Smooth muscle cell (in vitro differentiated cells): ENCODE results near the gene SUN1. TPM values are rescaled to one million over a fixed set of nuclear protein-coding genes. Genes with fewer than 3 reads are reported as not detected.

Experiments used
- DNase-seq: peaks from one replicate; lab custom pipeline; 2025; ENCODE audit not compliant: unreplicated experiment; lab: John Stamatoyannopoulos, UW
- H2AFZ ChIP-seq: fragments of 200-600 bp; sonication (generic); 2 replicates; pipeline ENCODE4 v1.6.0; 2016; ENCODE audit warnings: antibody characterized with exemption, low read depth, mild to moderate bottlenecking
- H3F3A ChIP-seq: fragments of 200-600 bp; sonication (generic); 2 replicates; pipeline ENCODE4 v1.6.0; 2017; ENCODE audit warnings: antibody characterized with exemption, low read depth
- H3K27ac ChIP-seq: fragments of 200-600 bp; sonication (generic); 2 replicates; pipeline ENCODE4 v1.5.1; 2016; ENCODE audit warnings: low read depth, mild to moderate bottlenecking
- H3K27me3 ChIP-seq: fragments of 200-600 bp; sonication (generic); 2 replicates; pipeline ENCODE4 v1.6.1; 2016; ENCODE audit warnings: low read depth, mild to moderate bottlenecking
- H3K36me3 ChIP-seq: fragments of 200-600 bp; sonication (generic); 2 replicates; pipeline ENCODE4 v1.5.1; 2016; ENCODE audit warnings: low read depth
- H3K4me1 ChIP-seq: fragments of 200-600 bp; sonication (generic); 2 replicates; pipeline ENCODE4 v1.5.1; 2016; ENCODE audit warnings: low read depth
- H3K4me2 ChIP-seq: fragments of 200-600 bp; sonication (generic); 2 replicates; pipeline ENCODE4 v1.6.0; 2016; ENCODE audit warnings: mild to moderate bottlenecking
- H3K4me3 ChIP-seq: fragments of 200-600 bp; sonication (generic); 2 replicates; pipeline ENCODE4 v1.5.1; 2016; ENCODE audit warnings: mild to moderate bottlenecking
- H3K79me2 ChIP-seq: fragments of 200-600 bp; sonication (generic); 2 replicates; pipeline ENCODE4 v1.6.0; 2016; ENCODE audit warnings: low read depth, mild to moderate bottlenecking
- H3K9ac ChIP-seq: fragments of 200-600 bp; sonication (generic); 2 replicates; pipeline ENCODE4 v1.6.0; 2016; ENCODE audit warnings: low read depth
- H3K9me3 ChIP-seq: fragments of 200-600 bp; sonication (generic); replicated peaks from 2 replicates; pipeline ENCODE4 v1.5.1; 2016; ENCODE audit warnings: low read depth
- H4K20me1 ChIP-seq: fragments of 200-600 bp; sonication (generic); 2 replicates; pipeline ENCODE4 v1.6.0; 2016; ENCODE audit warnings: low read depth
- CTCF ChIP-seq: fragments of 200-600 bp; sonication (generic); IDR thresholded peaks from 2 replicates; pipeline ENCODE4 v1.5.1; 2017; ENCODE audit warnings: borderline replicate concordance, mild to moderate bottlenecking, antibody characterized with exemption; ENCODE audit not compliant: insufficient read depth, poor library complexity, severe bottlenecking
- WGBS: methylation state at CpG from one replicate; pipeline ENCODE4 v1.1.7; 2016; ENCODE audit warnings: low lambda C conversion rate; 5-methylcytosine and 5-hydroxymethylcytosine counted together
- polyA plus RNA-seq: library from polyadenylated mRNA; unstranded; fragments of >200 nt; fragmentation: Nextera tagmentation; extraction: Ambion mirVana; gene quantifications from 2 replicates; pipeline ENCODE4 v1.2.1, GENCODE V29; 2016
- total RNA-seq: library from RNA; depleted of rRNA; stranded (reverse); fragments of >200 nt; gene quantifications from 2 replicates; pipeline ENCODE4 v1.2.3, GENCODE V29; 2014

SUN1 gene
- total and polyA plus RNA-seq, 2 experiments from 2014 or later, result 50.7 to 90.3 TPM

- H3K4me2 ChIP-seq, result peak overlapping the region; percentile 95
- H3K4me3 ChIP-seq, result peak overlapping the region; percentile 83
Observed at GRCh38 chr7:816751-817671, 15.3 kb upstream of the SUN1 start.

GRCh38 chr7:818031-818699 lies 14.1 kb upstream of the SUN1 start:
- Histone ChIP-seq H3K4me2 (peak overlapping the region; percentile 95), H3K27ac (no peak overlapping the region)
- 86% methylated on average over 8 of the region's 8 CpGs for WGBS

More at GRCh38 chr7:816751-817671, 15.3 kb upstream of the SUN1 start:
- TF ChIP-seq CTCF, result no peak
- Histone ChIP-seq H2AFZ (no peak overlapping the region), H3K9me3 (no peaks in the 10 kb centered on the region), H3K9ac (peak overlapping the region; percentile 89), H3K27ac (peak overlapping the region; percentile 69), H4K20me1 (peaks cover 50% of the 10 kb centered on the region), H3K27me3 (no peaks in the 10 kb centered on the region), H3F3A (peaks cover 15% of the 10 kb centered on the region), H3K36me3 (no peaks in the 10 kb centered on the region), H3K79me2 (peaks cover 53% of the 10 kb centered on the region), H3K4me1 (peaks cover 12% of the 10 kb centered on the region)
- DNase-seq, result no peak
- WGBS, result 2% methylated on average over 43 of the region's 88 CpGs

GRCh38 chr7:820341-820740 lies 11.9 kb upstream of the SUN1 start:
- Histone ChIP-seq H3K9me3 (no peaks in the 10 kb centered on the region), H4K20me1 (peaks cover 83% of the 10 kb centered on the region), H3F3A (no peaks in the 10 kb centered on the region), H3K4me3 (no peak overlapping the region), H3K27me3 (no peaks in the 10 kb centered on the region), H3K79me2 (peaks cover 85% of the 10 kb centered on the region), H3K4me1 (no peaks in the 10 kb centered on the region), H3K9ac (no peak overlapping the region), H2AFZ (no peak overlapping the region), H3K36me3 (no peaks in the 10 kb centered on the region), H3K4me2 (no peak overlapping the region), H3K27ac (no peak overlapping the region)
- WGBS, result 100% methylated on average over 1 of the region's 1 CpG
- no peak for TF ChIP-seq CTCF
- DNase-seq, result no peak

More at GRCh38 chr7:818031-818699, 14.1 kb upstream of the SUN1 start:
- Histone ChIP-seq H3K9ac (no peak overlapping the region), H3K4me3 (peak overlapping the region; percentile 83), H3K79me2 (peaks cover 65% of the 10 kb centered on the region), H2AFZ (no peak overlapping the region), H3K9me3 (no peaks in the 10 kb centered on the region), H4K20me1 (peaks cover 62% of the 10 kb centered on the region), H3K36me3 (no peaks in the 10 kb centered on the region), H3K4me1 (peaks cover 7% of the 10 kb centered on the region), H3K27me3 (no peaks in the 10 kb centered on the region), H3F3A (peaks cover 15% of the 10 kb centered on the region)
- DNase-seq, result no peak
- peak; percentile 26 for TF ChIP-seq CTCF
